Measurements from ENCODE around the gene LRP1B.
A peak's percentile ranks its signal among the peaks of the same experiment; 100 is the strongest.

Gene LRP1B

DNA sequence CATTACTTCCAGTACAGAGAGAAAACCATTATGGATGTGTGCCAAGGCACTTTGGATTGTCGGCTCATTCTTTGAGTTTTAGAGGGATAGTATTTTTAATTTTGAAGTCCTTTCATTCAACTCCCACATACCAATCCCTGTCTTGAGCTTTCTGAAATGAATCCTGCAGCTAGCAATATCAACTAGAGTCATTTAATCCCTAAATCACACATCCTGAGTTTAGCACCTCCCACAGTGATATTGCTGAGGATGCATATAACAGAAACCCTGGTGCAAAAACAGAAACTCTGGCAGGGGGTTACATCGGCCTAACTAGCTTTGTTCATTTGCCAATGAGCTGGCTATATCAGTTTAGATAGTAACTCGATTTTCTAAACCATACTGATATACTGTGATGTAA lies 427.3 kb downstream of the LRP1B start:
- peak; percentile 19 for DNase-seq (ENCODE audit: low read depth)
- no peak overlapping the region for H3K4me3 ChIP-seq (ENCODE audit: low read length)
- TF ChIP-seq, protein P1, sequence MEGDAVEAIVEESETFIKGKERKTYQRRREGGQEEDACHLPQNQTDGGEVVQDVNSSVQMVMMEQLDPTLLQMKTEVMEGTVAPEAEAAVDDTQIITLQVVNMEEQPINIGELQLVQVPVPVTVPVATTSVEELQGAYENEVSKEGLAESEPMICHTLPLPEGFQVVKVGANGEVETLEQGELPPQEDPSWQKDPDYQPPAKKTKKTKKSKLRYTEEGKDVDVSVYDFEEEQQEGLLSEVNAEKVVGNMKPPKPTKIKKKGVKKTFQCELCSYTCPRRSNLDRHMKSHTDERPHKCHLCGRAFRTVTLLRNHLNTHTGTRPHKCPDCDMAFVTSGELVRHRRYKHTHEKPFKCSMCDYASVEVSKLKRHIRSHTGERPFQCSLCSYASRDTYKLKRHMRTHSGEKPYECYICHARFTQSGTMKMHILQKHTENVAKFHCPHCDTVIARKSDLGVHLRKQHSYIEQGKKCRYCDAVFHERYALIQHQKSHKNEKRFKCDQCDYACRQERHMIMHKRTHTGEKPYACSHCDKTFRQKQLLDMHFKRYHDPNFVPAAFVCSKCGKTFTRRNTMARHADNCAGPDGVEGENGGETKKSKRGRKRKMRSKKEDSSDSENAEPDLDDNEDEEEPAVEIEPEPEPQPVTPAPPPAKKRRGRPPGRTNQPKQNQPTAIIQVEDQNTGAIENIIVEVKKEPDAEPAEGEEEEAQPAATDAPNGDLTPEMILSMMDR (conservative IDR thresholded peaks at IDR 0.05; ENCODE audit: low read depth, low read length), result no peak

DNA sequence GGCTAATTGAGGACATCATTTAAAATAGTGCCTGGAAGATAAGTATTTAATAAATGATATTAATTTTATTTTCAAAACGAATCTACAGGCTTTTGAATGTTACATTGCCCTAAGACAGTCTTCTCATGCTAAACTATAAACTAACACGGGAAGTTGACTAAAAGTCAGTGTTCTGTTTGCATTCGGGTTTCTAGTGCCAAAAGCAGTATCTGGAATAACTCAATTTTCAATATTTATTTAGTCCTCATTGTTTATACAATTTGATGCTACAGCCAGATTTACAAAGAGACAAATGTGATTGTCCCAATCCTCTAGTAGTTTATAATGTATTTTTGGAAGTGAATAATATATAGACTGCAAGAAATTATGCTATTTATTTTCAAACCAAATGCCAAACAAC lies 429.2 kb downstream of the LRP1B start:
- no peak for DNase-seq (ENCODE audit: low read depth)
- TF ChIP-seq, protein P1 (conservative IDR thresholded peaks at IDR 0.05; ENCODE audit: low read depth, low read length), result no peak
- H3K4me3 ChIP-seq (ENCODE audit: low read length), result no peak overlapping the region

DNA sequence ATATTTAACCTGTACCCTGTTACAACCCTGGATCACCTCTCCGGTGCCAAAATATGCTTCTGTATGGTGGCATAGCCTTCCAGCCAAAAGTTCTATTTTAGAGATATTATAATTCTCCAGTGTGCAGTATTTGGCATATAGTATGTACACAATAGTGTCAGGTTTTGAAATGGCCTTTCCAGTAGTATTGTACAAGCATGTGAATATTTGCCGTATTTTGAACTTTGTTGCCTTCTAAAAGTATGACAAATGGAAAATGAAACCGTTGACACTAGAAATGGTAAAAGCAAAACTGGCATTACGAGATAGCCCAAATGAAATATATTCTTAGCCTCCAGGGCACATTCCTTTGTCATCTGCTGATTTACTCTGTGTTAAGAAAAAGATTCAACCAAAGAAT lies 431.2 kb downstream of the LRP1B start:
- no peak overlapping the region for H3K4me3 ChIP-seq (ENCODE audit: low read length)
- TF ChIP-seq, protein P1 (conservative IDR thresholded peaks at IDR 0.05; ENCODE audit: low read depth, low read length), result no peak
- DNase-seq (ENCODE audit: low read depth), result no peak

DNA sequence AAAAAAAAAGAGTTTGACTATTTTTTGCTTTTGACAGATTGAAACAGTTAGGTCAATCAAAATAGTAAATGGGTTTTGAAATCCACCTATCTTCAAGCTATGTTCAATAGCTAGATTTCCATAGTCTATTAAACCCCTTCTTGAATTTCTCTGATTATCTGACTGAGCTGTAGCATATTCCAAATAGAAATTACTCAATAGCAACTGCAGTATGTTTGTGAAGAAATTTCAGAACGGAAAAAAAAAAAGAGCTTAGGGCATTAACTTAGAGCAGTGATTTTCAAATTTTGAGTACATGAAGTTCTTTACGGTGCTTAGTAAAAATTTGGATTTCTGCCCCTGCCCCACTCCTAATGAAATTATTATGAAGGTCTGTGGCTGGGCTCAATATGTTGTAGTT lies 432.3 kb downstream of the LRP1B start:
- DNase-seq (ENCODE audit: low read depth), result no peak
- TF ChIP-seq, protein P1 (conservative IDR thresholded peaks at IDR 0.05; ENCODE audit: low read depth, low read length), result no peak

DNA sequence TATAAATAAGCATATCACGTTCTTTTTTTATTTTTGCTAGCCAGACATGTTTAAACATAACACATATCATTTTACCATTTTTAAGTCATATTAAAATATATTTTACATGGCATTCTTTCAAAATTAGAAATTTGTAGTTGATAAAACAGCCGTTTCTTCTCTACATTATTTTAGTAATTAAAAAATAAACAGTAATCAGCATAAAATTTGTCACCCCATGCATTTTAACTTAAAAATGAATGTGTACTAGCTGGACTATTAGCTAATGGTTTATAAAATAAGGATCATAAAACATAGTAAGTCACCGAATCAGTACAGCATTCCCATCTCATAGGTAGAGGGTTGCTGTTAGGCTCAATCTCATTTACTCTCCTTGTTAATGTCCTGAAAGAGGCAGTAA lies 433.8 kb downstream of the LRP1B start:
- no peak overlapping the region for H3K4me3 ChIP-seq (ENCODE audit: low read length)
- TF ChIP-seq, protein P1 (conservative IDR thresholded peaks at IDR 0.05; ENCODE audit: low read depth, low read length), result no peak
- DNase-seq (ENCODE audit: low read depth), result no peak

More for the DNA sequence above, 432.3 kb downstream of the LRP1B start:
- H3K4me3 ChIP-seq (ENCODE audit: low read length), result no peak overlapping the region

DNA sequence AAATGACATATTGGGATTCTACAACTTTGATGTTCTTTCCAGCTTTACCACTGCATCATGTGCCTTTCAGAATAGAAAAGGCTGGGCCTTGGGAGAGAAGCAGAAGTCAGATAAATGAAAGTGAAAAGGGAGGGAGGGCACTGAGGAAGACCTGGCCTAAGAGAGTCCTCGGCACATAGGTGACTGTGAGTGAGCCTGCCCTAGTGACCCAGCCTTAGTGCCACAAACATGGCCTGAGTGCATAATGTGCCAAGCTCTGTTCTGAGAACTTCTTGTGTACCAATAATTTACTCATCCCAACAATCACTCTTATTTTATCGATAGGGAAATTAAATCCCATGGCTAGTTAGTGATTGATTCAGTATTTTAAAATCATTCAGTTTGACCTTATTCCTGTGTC lies 436.6 kb downstream of the LRP1B start:
- no peak overlapping the region for H3K4me3 ChIP-seq (ENCODE audit: low read length)
- no peak for DNase-seq (ENCODE audit: low read depth)
- TF ChIP-seq, protein P1 (conservative IDR thresholded peaks at IDR 0.05; ENCODE audit: low read depth, low read length), result no peak

DNA sequence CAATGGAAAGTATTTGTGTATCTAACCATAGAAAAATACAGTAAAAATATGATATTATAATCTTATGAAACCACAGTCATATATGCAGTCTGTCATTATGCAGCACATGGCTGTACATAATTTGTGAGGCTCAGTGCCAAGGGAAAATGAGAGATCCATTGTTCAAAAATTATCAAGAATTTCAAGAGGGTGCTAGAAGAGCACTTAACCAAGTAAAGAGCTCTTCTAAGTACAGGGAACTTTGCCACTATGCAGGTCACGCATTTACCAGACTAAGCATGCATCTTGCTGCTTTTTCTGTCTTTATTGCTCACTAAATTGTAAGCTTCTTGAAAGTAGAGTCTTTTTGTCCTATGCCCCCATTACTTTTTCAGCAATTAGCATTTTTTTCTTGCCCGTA lies 438.0 kb downstream of the LRP1B start:
- TF ChIP-seq, protein P1 (conservative IDR thresholded peaks at IDR 0.05; ENCODE audit: low read depth, low read length), result no peak
- no peak overlapping the region for H3K4me3 ChIP-seq (ENCODE audit: low read length)

More for the DNA sequence above, 438.0 kb downstream of the LRP1B start:
- DNase-seq (ENCODE audit: low read depth), result no peak
